GM23338 (cell line): Measurements from ENCODE around the gene CNTNAP5. TPM values are rescaled to one million over a fixed set of nuclear protein-coding genes. Genes with fewer than 3 reads are reported as not detected.

ENCODE experiments used
- ATAC-seq: fragments of 200-7000 bp; cut with Tn5 transposase; 3 replicates; pipeline ENCODE4 v1.9.1; 2020
- DNase-seq: peaks from one replicate; pipeline ENCODE4 v3.0.0-alpha.2; 2015; ENCODE audit warnings: low spot score
- H2AFZ ChIP-seq: fragments of 200-600 bp; sonication (generic); 2 replicates; pipeline ENCODE4 v1.8.0; 2016; ENCODE audit warnings: antibody characterized with exemption, mild to moderate bottlenecking, moderate library complexity
- H3F3A ChIP-seq: fragments of 200-600 bp; sonication (generic); replicated peaks from 2 replicates; pipeline ENCODE4 v1.8.0; 2017; ENCODE audit warnings: antibody characterized with exemption, mixed run types, low read depth
- H3K27ac ChIP-seq: fragments of 200-600 bp; sonication (generic); 2 replicates; pipeline ENCODE4 v1.6.1; 2016; ENCODE audit warnings: low read depth
- H3K27me3 ChIP-seq: fragments of 200-600 bp; sonication (generic); 2 replicates; pipeline ENCODE4 v1.8.0; 2016; ENCODE audit warnings: mild to moderate bottlenecking, mixed run types, moderate library complexity; ENCODE audit not compliant: insufficient read depth
- H3K36me3 ChIP-seq: fragments of 200-600 bp; sonication (generic); 2 replicates; pipeline ENCODE4 v1.8.0; 2016; ENCODE audit warnings: mild to moderate bottlenecking; ENCODE audit not compliant: insufficient read depth
- H3K4me1 ChIP-seq: fragments of 200-600 bp; sonication (generic); 2 replicates; pipeline ENCODE4 v1.8.0; 2016; ENCODE audit warnings: mild to moderate bottlenecking, moderate library complexity; ENCODE audit not compliant: insufficient read depth
- H3K4me2 ChIP-seq: fragments of 200-600 bp; sonication (generic); 2 replicates; pipeline ENCODE4 v1.7.1; 2017; ENCODE audit warnings: mixed run types
- H3K4me3 ChIP-seq: fragments of 200-600 bp; sonication (generic); 2 replicates; pipeline ENCODE4 v1.6.1; 2016; ENCODE audit warnings: mixed run types
- H3K79me2 ChIP-seq: fragments of 200-600 bp; sonication (generic); replicated peaks from 2 replicates; pipeline ENCODE4 v1.8.0; 2017; ENCODE audit warnings: mild to moderate bottlenecking; ENCODE audit not compliant: insufficient read depth
- H3K9me2 ChIP-seq: fragments of 200-600 bp; sonication (generic); 2 replicates; pipeline ENCODE4 v1.8.0; 2017; ENCODE audit not compliant: insufficient read depth
- H4K20me1 ChIP-seq: fragments of 200-600 bp; sonication (generic); replicated peaks from 2 replicates; pipeline ENCODE4 v1.8.0; 2017; ENCODE audit warnings: mild to moderate bottlenecking; ENCODE audit not compliant: insufficient read depth
- H3K27ac Mint-ChIP-seq: 2 replicates; pipeline ENCODE4 v1.8.0; 2020; ENCODE audit warnings: inconsistent platforms, mild to moderate bottlenecking, moderate library complexity, mixed read lengths
- H3K27me3 Mint-ChIP-seq: 3 replicates; pipeline ENCODE4 v1.8.0; 2022; ENCODE audit warnings: low read depth, mild to moderate bottlenecking, moderate library complexity, mixed read lengths, inconsistent platforms; ENCODE audit not compliant: insufficient read depth, poor library complexity
- H3K36me3 Mint-ChIP-seq: 3 replicates; pipeline ENCODE4 v1.8.0; 2021; ENCODE audit warnings: low read depth, mild to moderate bottlenecking, inconsistent platforms, moderate library complexity, mixed read lengths
- H3K4me1 Mint-ChIP-seq: 3 replicates; pipeline ENCODE4 v1.8.0; 2020; ENCODE audit warnings: mild to moderate bottlenecking, inconsistent platforms, mixed read lengths
- H3K4me3 Mint-ChIP-seq: 3 replicates; pipeline ENCODE4 v1.8.0; 2021; ENCODE audit warnings: moderate library complexity, mild to moderate bottlenecking, inconsistent platforms, mixed read lengths
- H3K9me3 Mint-ChIP-seq: 3 replicates; pipeline ENCODE4 v1.8.0; 2020; ENCODE audit warnings: moderate library complexity, mild to moderate bottlenecking, inconsistent platforms, mixed read lengths
- CREB1 ChIP-seq: fragments of 250-450 bp; sonication (Bioruptor Pico); IDR thresholded peaks from 2 replicates; pipeline ENCODE4 v1.5.0; 2020; ENCODE audit warnings: low read depth, mild to moderate bottlenecking, moderate library complexity
- CTCF ChIP-seq, 2 experiments: fragments of 200-600 bp in 1 of 2; sonication (generic) in 1 of 2; conservative IDR thresholded peaks; 2 replicates each; pipeline versions ENCODE4 v1.5.1 to v1.6.1; 2016 to 2017; ENCODE audit warnings: antibody characterized with exemption in 2 of 2, low read depth in 2 of 2, mild to moderate bottlenecking in 2 of 2, moderate library complexity in 1 of 2
- ETS1 ChIP-seq: IDR thresholded peaks from 2 replicates; pipeline ENCODE4 v1.6.1; 2016; ENCODE audit warnings: antibody characterized with exemption
- EZH2 ChIP-seq: fragments of 200-600 bp; sonication (generic); IDR thresholded peaks from one replicate; pipeline ENCODE4 v1.8.0; 2017; ENCODE audit warnings: antibody characterized with exemption, mild to moderate bottlenecking, low read depth; ENCODE audit not compliant: unreplicated experiment
- EZH2phosphoT487 ChIP-seq: fragments of 200-600 bp; sonication (generic); IDR thresholded peaks from one replicate; pipeline ENCODE4 v1.8.1; 2018; ENCODE audit warnings: antibody characterized with exemption; ENCODE audit not compliant: unreplicated experiment
- JUNB ChIP-seq: IDR thresholded peaks from one replicate; pipeline ENCODE4 v1.6.1; 2016; ENCODE audit warnings: antibody characterized with exemption; ENCODE audit not compliant: unreplicated experiment
- NANOG ChIP-seq: IDR thresholded peaks from 2 replicates; pipeline ENCODE4 v1.6.1; 2016; ENCODE audit warnings: antibody characterized with exemption, borderline replicate concordance
- POLR2AphosphoS5 ChIP-seq: IDR thresholded peaks from 2 replicates; pipeline ENCODE4 v1.6.1; 2016; ENCODE audit warnings: antibody characterized with exemption, low read depth
- REST ChIP-seq: IDR thresholded peaks from one replicate; pipeline ENCODE4 v1.6.1; 2018; ENCODE audit warnings: antibody characterized with exemption; ENCODE audit not compliant: unreplicated experiment
- STAT1 ChIP-seq: IDR thresholded peaks from one replicate; pipeline ENCODE4 v1.6.1; 2016; ENCODE audit warnings: antibody characterized with exemption; ENCODE audit not compliant: unreplicated experiment
- ZNF114 ChIP-seq: fragments of 250-450 bp; sonication (Bioruptor Pico); IDR thresholded peaks from 2 replicates; pipeline ENCODE4 v1.5.0; 2020; ENCODE audit warnings: mild to moderate bottlenecking, moderate library complexity
- ZNF331 ChIP-seq: fragments of 250-450 bp; sonication (Bioruptor Pico); IDR thresholded peaks from 2 replicates; pipeline ENCODE4 v1.5.0; 2020; ENCODE audit warnings: low read depth, mild to moderate bottlenecking, moderate library complexity
- ZNF462 ChIP-seq: fragments of 250-450 bp; sonication (Bioruptor Pico); IDR thresholded peaks from 2 replicates; pipeline ENCODE4 v1.5.0; 2020; ENCODE audit warnings: mild to moderate bottlenecking, moderate library complexity
- polyA plus RNA-seq: library from polyadenylated mRNA; unstranded; fragments of >200 nt; fragmentation: Nextera tagmentation; extraction: Ambion mirVana; gene quantifications from 2 replicates; pipeline ENCODE4 v1.2.1, GENCODE V29; 2016
- total RNA-seq: library from RNA; depleted of rRNA; stranded (reverse); fragments of >200 nt; shearing (Covaris generic); gene quantifications from 2 replicates; pipeline ENCODE4 v1.2.3, GENCODE V29; 2014

CNTNAP5 gene
- total and polyA plus RNA-seq, 2 experiments from 2014 or later, result 0.49 to 0.50 TPM

- peaks cover 32% of the 10 kb centered on the region for H3K36me3 Mint-ChIP-seq
- TF ChIP-seq ETS1 (no peak), EZH2 (no peak), JUNB (no peak), ZNF462 (CRISPR knock-in tag) (no peak), STAT1 (no peak), EZH2phosphoT487 (no peak), REST (no peak), CTCF (conservative IDR thresholded peaks at IDR 0.05; ENCODE audit: low read depth in 2 of 2) (no peak), NANOG (no peak), POLR2AphosphoS5 (no peak), ZNF114 (CRISPR knock-in tag) (no peak), ZNF331 (CRISPR knock-in tag) (no peak), CREB1 (no peak)
- Histone ChIP-seq H3K27ac (no peak overlapping the region), H3K4me3 (no peak overlapping the region), H2AFZ (no peak overlapping the region), H3F3A (no peaks in the 10 kb centered on the region), H3K4me1 (no peaks in the 10 kb centered on the region), H3K27me3 (no peaks in the 10 kb centered on the region), H3K4me2 (no peak overlapping the region), H3K79me2 (no peaks in the 10 kb centered on the region), H3K9me2 (peaks cover 13% of the 10 kb centered on the region), H3K36me3 (no peaks in the 10 kb centered on the region), H4K20me1 (no peaks in the 10 kb centered on the region)
- ATAC-seq, result no peak
- peaks cover 44% of the 10 kb centered on the region for H3K9me3 Mint-ChIP-seq
- no peak overlapping the region for H3K27ac Mint-ChIP-seq
- no peak overlapping the region for H3K4me3 Mint-ChIP-seq
- H3K27me3 Mint-ChIP-seq, result no peaks in the 10 kb centered on the region
- H3K4me1 Mint-ChIP-seq, result no peaks in the 10 kb centered on the region
- no peak for DNase-seq
Measured at GRCh38 chr2:124122340-124122739, 97.3 kb downstream of the CNTNAP5 start.
